GM21367 (cell line): ENCODE results near the gene ARHGDIB.

ENCODE experiments used
- ATAC-seq: cut with Tn5 transposase; IDR thresholded peaks from one replicate; pipeline ENCODE4 v1.9.1; 2021; ENCODE audit not compliant: unreplicated experiment

The ARHGDIB gene

GRCh38 chr12:14961466-14962152 is at the start of gene ARHGDIB:
Gene ARHGDIB, minus strand, starts transcription at chr12:14961601. Its CDS starts 10,889 bp downstream, at chr12:14950712.
- peak; percentile 60 for ATAC-seq

- no peak for ATAC-seq
These were observed 49.8 kb upstream of the ARHGDIB start for GRCh38 chr12:15011162-15011561.

- no peak for ATAC-seq
These were observed 46.1 kb upstream of the ARHGDIB start for GRCh38 chr12:15007551-15007950.

GRCh38 chr12:15005064-15005463 is 43.7 kb upstream of the ARHGDIB start:
- no peak for ATAC-seq

- no peak for ATAC-seq
These were observed 43.0 kb upstream of the ARHGDIB start for GRCh38 chr12:15004421-15004820.

- no peak for ATAC-seq
These were observed 40.5 kb upstream of the ARHGDIB start for GRCh38 chr12:15001733-15002382.

GRCh38 chr12:15000575-15000974 is 39.2 kb upstream of the ARHGDIB start:
- ATAC-seq, result no peak

GRCh38 chr12:14999695-15000365 is 38.4 kb upstream of the ARHGDIB start:
- ATAC-seq, result no peak

- no peak for ATAC-seq
These were observed 37.8 kb upstream of the ARHGDIB start for GRCh38 chr12:14999021-14999694.

- ATAC-seq, result no peak
These were observed 36.6 kb upstream of the ARHGDIB start for GRCh38 chr12:14997998-14998397.

- ATAC-seq, result no peak
These were observed 34.4 kb upstream of the ARHGDIB start for GRCh38 chr12:14995583-14996425.

- no peak for ATAC-seq
These were observed 33.2 kb upstream of the ARHGDIB start for GRCh38 chr12:14994610-14995009.

GRCh38 chr12:14993537-14994266 is 32.3 kb upstream of the ARHGDIB start:
- no peak for ATAC-seq

GRCh38 chr12:14993117-14993516 is 31.7 kb upstream of the ARHGDIB start:
- ATAC-seq, result no peak

- no peak for ATAC-seq
These were observed 31.3 kb upstream of the ARHGDIB start for GRCh38 chr12:14992673-14993072.

- ATAC-seq, result no peak
These were observed 29.7 kb upstream of the ARHGDIB start for GRCh38 chr12:14991069-14991468.

- peak; percentile 60 for ATAC-seq
These were observed 28.4 kb upstream of the ARHGDIB start for GRCh38 chr12:14989790-14990189.

- no peak for ATAC-seq
These were observed 26.6 kb upstream of the ARHGDIB start for GRCh38 chr12:14988035-14988434.

GRCh38 chr12:14986449-14986848 is 25.0 kb upstream of the ARHGDIB start:
- ATAC-seq, result no peak

GRCh38 chr12:14984766-14985285 is 23.4 kb upstream of the ARHGDIB start:
- no peak for ATAC-seq
